NCI-H510A treated with DMSO at 0.1 percent for 48 hours (cell line): ENCODE results near the gene KYAT1.
A peak's percentile ranks its signal among the peaks of the same experiment; 100 is the strongest.

ENCODE experiments used
- DNase-seq: peaks from one replicate; lab custom pipeline; 2025; lab: John Stamatoyannopoulos, UW

Gene KYAT1

GRCh38 chr9:128840524-128840923 lies 41.2 kb downstream of the KYAT1 start:
- no peak for DNase-seq

- no peak for DNase-seq
These were observed 43.4 kb downstream of the KYAT1 start for GRCh38 chr9:128838338-128838737.

GRCh38 chr9:128836509-128837145 lies 45.1 kb downstream of the KYAT1 start:
- no peak for DNase-seq

GRCh38 chr9:128835246-128836210 lies 46.2 kb downstream of the KYAT1 start:
- DNase-seq: no peak

GRCh38 chr9:128833696-128834095 lies 48.1 kb downstream of the KYAT1 start:
- no peak for DNase-seq

- peak; percentile 94 for DNase-seq
These were observed 52.1 kb downstream of the KYAT1 start, which contains the start of gene SPOUT1 for GRCh38 chr9:128829477-128830251. TSS of gene SPOUT1 (minus strand) at chr9:128829794. CDS start at chr9:128829780, 14 bp downstream.

- DNase-seq: no peak
These were observed 52.9 kb downstream of the KYAT1 start for GRCh38 chr9:128828719-128829452.

GRCh38 chr9:128828267-128828666 lies 53.5 kb downstream of the KYAT1 start:
- no peak for DNase-seq

GRCh38 chr9:128825923-128826700 lies 55.6 kb downstream of the KYAT1 start:
- DNase-seq: no peak

- DNase-seq: no peak
These were observed 56.8 kb downstream of the KYAT1 start for GRCh38 chr9:128824911-128825310.

GRCh38 chr9:128823903-128824406 lies 57.8 kb downstream of the KYAT1 start:
- DNase-seq: no peak

- DNase-seq: no peak
These were observed 58.3 kb downstream of the KYAT1 start for GRCh38 chr9:128823362-128823902.

- DNase-seq: no peak
These were observed 59.2 kb downstream of the KYAT1 start for GRCh38 chr9:128822407-128823042.

- no peak for DNase-seq
These were observed 60.0 kb downstream of the KYAT1 start for GRCh38 chr9:128821584-128822406.

GRCh38 chr9:128820665-128821583 lies 60.8 kb downstream of the KYAT1 start:
- DNase-seq: no peak

- DNase-seq: peak; percentile 79
These were observed 61.8 kb downstream of the KYAT1 start for GRCh38 chr9:128819716-128820664.
